Mucosa of descending colon (tissue), 3 donors: ENCODE measurements around the gene SMIM35. TPM values are rescaled to one million over a fixed set of nuclear protein-coding genes. Genes with fewer than 3 reads are reported as not detected.
"Not testable (repeated sequence)": the region's sequence is repeated elsewhere in the genome, so short reads cannot be mapped to it uniquely, and the experiment has no call there.

Experiments
- ATAC-seq: fragments of 200-7000 bp; cut with Tn5 transposase; one replicate; pipeline ENCODE4 v1.9.1; 2020; ENCODE audit warnings: mild to moderate bottlenecking, moderate library complexity
- DNase-seq, 3 donors: peaks; one replicate each; pipeline ENCODE4 v3.0.0-alpha.2; 2020
- H3K36me3 ChIP-seq: fragments of 200-600 bp; one replicate; pipeline ENCODE4 v1.8.0; 2021; ENCODE audit warnings: low read depth, mild to moderate bottlenecking
- H3K4me1 ChIP-seq: fragments of 200-600 bp; one replicate; pipeline ENCODE4 v1.8.0; 2021; ENCODE audit warnings: low read depth, mild to moderate bottlenecking
- H3K4me3 ChIP-seq: fragments of 200-600 bp; one replicate; pipeline ENCODE4 v1.8.0; 2021; ENCODE audit warnings: mild to moderate bottlenecking
- H3K9me3 ChIP-seq: fragments of 200-600 bp; one replicate; pipeline ENCODE4 v1.8.0; 2021; ENCODE audit warnings: mild to moderate bottlenecking
- intact Hi-C, 2 donors: fragments of 100-400 bp; cut with DNase I in 1 of 2; cut with micrococcal nuclease in 1 of 2; formaldehyde crosslinking; loops; one replicate each; pipeline versions ENCODE4 v1.11.0 to v1.11.1; 2022; cut with DNase I, micrococcal nuclease
- total RNA-seq, 3 donors: library from RNA; stranded (reverse); fragmentation: NEBNext Ultra II Directional in 2 of 3; extraction: Animal tissue kit (Norgen Biotek cat#: 25700) in 2 of 3; gene quantifications; one replicate each; pipeline versions ENCODE4 v1.2.1 to v1.2.4, GENCODE V29; 2021 to 2023
- TF ChIP-seq, protein P1 (sequence below): fragments of 200-600 bp; IDR thresholded peaks from one replicate; pipeline ENCODE4 v1.8.0; 2022; ENCODE audit warnings: antibody characterized with exemption, mild to moderate bottlenecking
- donor health status: DM: no; HTN: no; CAD: no; lungs with moderate emphysema.
- donor health status: DM: no; HTN: no; CAD: no.
- donor health status: DM: no; HTN: yes; CAD: no.

SMIM35 gene
- total RNA-seq, 3 donors from 2014 or later: not detected

DNA sequence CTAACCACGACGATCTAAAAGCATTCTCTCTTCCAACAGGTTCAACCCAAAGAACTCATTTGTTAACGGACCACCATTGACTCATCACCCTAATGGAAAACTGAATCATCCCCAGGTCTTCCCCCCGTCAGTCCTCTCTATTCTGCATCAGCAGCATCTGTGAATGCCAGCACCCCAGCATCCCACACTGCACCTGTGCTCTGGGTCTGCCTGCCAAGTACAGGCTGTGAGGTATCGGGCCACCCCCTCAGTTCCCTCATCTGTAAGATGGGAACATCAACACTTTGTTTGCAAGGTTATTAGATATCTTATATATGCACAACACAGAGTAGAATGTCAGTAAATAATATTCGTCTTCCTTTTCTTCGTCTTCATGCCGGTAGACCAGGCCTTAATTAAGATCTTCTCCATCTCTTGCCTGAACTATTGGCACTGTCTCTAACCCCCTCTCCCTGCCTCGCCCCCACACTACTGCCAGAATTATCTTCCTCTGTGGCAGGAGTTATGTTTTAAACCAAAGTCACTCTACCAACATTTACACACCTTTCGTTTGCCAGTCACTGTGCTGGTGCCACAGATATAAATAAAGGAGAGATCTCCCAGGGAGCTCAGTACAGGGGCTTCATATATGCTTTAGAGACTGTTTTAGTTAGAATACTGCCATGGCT lies 17.7 kb downstream of the SMIM35 start:
- no peak for DNase-seq
- no peak overlapping the region for H3K4me3 ChIP-seq
- TF ChIP-seq, protein P1, sequence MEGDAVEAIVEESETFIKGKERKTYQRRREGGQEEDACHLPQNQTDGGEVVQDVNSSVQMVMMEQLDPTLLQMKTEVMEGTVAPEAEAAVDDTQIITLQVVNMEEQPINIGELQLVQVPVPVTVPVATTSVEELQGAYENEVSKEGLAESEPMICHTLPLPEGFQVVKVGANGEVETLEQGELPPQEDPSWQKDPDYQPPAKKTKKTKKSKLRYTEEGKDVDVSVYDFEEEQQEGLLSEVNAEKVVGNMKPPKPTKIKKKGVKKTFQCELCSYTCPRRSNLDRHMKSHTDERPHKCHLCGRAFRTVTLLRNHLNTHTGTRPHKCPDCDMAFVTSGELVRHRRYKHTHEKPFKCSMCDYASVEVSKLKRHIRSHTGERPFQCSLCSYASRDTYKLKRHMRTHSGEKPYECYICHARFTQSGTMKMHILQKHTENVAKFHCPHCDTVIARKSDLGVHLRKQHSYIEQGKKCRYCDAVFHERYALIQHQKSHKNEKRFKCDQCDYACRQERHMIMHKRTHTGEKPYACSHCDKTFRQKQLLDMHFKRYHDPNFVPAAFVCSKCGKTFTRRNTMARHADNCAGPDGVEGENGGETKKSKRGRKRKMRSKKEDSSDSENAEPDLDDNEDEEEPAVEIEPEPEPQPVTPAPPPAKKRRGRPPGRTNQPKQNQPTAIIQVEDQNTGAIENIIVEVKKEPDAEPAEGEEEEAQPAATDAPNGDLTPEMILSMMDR: no peak
- no peaks in the 10 kb centered on the region for H3K9me3 ChIP-seq
- intact Hi-C loops: no loop called here
- ATAC-seq: no peak
- H3K4me1 ChIP-seq: no peaks in the 10 kb centered on the region
- no peaks in the 10 kb centered on the region for H3K36me3 ChIP-seq

DNA sequence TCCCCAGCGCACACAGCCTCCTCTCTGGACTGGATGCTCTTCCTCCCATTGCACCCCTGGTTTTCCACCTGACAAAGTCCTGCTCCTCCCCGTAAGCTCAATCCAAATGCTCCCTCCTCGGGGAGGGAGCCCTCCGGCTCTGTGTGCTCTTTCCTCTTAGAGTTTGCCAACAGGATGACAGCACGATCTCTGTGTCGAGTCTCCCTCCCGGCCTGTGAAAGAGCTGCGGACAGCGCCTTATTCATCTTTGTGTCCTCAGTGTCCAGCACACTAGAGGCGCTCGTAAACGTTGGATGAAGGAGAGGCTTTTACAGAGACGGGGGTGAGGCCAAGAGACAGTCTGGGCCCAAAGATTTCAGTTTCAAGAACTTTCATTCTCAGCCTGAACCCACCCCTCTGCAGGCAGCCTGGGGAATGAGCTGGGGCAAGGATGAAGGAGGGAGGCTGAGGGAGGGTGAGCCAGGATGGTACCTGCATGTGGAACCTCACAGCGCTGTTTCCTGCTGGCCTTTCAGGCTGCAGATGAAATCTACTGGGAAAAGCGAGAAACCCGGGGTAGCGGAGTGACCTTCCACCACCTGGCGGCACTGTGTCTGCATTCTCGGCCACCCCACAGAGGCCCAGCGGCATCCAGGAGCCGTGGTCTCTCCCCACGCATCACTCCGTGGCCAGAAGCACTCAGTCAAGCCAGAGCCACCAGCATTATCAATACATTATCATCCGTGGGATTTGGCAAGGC lies 18.4 kb downstream of the SMIM35 start:
- TF ChIP-seq, protein P1: no peak
- intact Hi-C loops: no loop called here
- H3K9me3 ChIP-seq: no peaks in the 10 kb centered on the region

DNA sequence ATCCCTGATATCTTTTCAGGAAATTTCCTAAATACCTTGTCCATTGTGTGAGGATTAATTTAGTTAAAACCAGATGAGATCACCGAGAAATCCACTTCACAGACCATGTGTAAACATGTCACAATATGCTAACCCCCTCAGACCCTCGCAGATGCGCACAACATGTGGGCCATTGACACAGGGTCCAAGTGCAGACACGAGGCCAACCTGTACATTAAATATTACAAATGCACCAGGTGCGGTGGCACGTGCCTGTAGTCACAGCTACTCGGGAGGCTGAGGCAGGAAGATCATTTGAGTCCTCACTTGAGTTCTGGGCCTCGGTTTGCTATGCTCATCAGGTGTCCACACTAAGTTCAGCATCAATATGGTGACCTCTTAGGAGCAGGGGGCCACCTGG lies 19.8 kb downstream of the SMIM35 start:
- Histone ChIP-seq H3K9me3 (no peaks in the 10 kb centered on the region), H3K36me3 (no peaks in the 10 kb centered on the region), H3K4me3 (no peak overlapping the region), H3K4me1 (no peaks in the 10 kb centered on the region)
- DNase-seq (no peak), ATAC-seq (no peak)
- intact Hi-C loops: no loop called here
- TF ChIP-seq, protein P1: no peak

More for the DNA sequence above, 18.4 kb downstream of the SMIM35 start:
- ATAC-seq (peak; percentile 16), DNase-seq (no peak)
- no peaks in the 10 kb centered on the region for H3K36me3 ChIP-seq
- no peaks in the 10 kb centered on the region for H3K4me1 ChIP-seq
- H3K4me3 ChIP-seq: no peak overlapping the region

DNA sequence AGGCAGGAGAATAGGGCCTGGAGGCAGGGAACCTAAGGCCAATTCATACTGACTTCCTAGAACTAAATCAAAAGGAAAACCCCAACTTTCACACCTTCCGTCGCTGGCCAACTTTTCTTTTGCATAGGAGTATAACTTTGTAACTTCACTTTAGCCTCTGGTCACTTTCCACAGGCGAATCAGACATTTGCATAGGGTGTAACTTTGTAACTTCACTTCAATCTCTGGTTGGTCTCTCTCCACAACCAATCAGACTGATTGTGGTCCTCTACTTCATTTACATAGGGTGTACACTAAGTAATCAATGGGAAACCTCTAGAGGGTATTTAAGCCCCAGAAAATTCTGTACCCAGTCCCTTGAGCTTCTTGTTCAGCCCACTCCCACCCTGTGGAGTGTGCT lies 21.4 kb downstream of the SMIM35 start:
- H3K4me3 ChIP-seq: no peak overlapping the region
- no peaks in the 10 kb centered on the region for H3K36me3 ChIP-seq
- ATAC-seq (no peak), DNase-seq (no peak)
- TF ChIP-seq, protein P1: no peak
- H3K4me1 ChIP-seq: no peaks in the 10 kb centered on the region
- no peaks in the 10 kb centered on the region for H3K9me3 ChIP-seq
- intact Hi-C loops: no loop called here

DNA sequence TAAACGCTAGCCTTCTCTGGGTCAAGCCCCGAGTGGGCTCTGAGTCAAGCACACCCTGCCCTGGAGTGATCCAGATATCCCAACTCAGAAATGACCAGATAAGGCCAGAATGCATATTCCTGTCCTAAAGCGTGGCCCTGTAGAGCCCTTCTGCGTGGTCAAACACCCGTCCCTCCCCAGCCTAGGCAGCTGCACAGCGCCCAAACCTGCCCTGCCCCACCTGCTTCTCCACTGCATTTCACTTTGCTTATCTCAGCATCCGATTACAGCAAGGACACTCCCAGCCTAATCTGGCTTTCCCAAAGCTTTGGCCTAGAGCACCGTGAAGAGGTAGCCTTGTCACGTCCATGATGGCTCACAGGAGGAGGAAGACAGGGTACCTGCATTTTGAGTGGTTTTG lies 21.8 kb downstream of the SMIM35 start:
- no peaks in the 10 kb centered on the region for H3K4me1 ChIP-seq
- H3K36me3 ChIP-seq: no peaks in the 10 kb centered on the region
- intact Hi-C loops: no loop called here
- H3K4me3 ChIP-seq: no peak overlapping the region
- TF ChIP-seq, protein P1: no peak
- ATAC-seq (peak; percentile 37), DNase-seq (no peak)
- no peaks in the 10 kb centered on the region for H3K9me3 ChIP-seq

DNA sequence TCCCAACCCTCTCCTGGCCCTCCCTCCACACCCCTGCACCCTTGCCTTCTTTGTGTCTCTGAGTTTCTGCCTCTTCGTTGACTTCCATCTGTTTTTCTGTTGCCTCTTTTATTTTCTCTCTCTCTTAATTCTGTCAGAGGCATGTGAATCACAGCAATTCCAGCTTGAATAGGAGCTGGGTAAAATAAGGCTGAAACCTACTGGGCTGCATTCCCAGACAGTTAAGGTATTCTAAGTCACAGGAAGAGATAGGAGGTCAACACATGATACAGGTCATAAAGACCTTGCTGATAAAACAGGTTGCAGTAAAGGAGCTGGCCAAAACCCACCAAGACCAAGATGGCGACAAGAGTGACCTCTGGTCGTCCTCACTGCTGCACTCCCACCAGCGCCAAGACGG lies 24.1 kb downstream of the SMIM35 start:
- H3K4me1 ChIP-seq, H3K36me3 ChIP-seq, ATAC-seq, H3K9me3 ChIP-seq, intact Hi-C loops, H3K4me3 ChIP-seq, DNase-seq: not testable (repeated sequence)

DNA sequence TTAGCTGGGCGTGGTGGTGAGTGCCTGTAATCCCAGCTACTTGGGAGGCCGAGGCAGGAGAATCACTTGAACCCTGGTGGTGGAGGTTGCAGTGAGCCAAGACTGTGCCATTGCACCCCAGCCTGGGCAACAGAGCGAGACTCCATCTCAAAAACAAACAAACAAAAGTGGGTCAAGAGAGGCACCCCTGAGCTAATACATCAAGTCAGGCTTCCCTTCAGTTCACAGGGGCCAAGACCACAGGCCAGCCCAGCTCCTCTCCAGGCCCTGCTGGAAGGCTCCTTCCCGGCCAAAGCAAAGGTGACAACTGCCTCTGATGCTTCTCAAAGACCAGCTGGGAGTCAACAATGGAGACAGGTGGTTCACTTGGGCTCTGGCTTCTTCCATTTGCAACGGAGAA lies 24.6 kb downstream of the SMIM35 start:
- intact Hi-C loops, H3K4me3 ChIP-seq, H3K9me3 ChIP-seq, DNase-seq, H3K36me3 ChIP-seq, H3K4me1 ChIP-seq, ATAC-seq: not testable (repeated sequence)
